Adrenal gland (tissue), 5 donors: ENCODE data around the gene SH3BP4.

Source experiments
- CTCF ChIP-seq, 6 experiments: fragments of 450-650 bp in 4 of 6; fragments of 200-600 bp in 2 of 6; sonication (generic) in 1 of 6; IDR thresholded peaks; 1 replicate in 5 of 6; 2 replicates in 1 of 6; pipeline versions ENCODE4 v1.5.1 to v1.8.0; 2016 to 2021; ENCODE audit warnings: antibody characterized with exemption in 6 of 6, mild to moderate bottlenecking in 2 of 6, moderate library complexity in 1 of 6
- POLR2A ChIP-seq, 2 donors: fragments of 450-650 bp; IDR thresholded peaks; one replicate each; pipeline ENCODE4 v1.6.1; 2017; ENCODE audit warnings: antibody characterized with exemption in 2 of 2, mild to moderate bottlenecking in 2 of 2, moderate library complexity in 1 of 2
- donor health status: DM: no; HTN: no; CAD: no.

DNA sequence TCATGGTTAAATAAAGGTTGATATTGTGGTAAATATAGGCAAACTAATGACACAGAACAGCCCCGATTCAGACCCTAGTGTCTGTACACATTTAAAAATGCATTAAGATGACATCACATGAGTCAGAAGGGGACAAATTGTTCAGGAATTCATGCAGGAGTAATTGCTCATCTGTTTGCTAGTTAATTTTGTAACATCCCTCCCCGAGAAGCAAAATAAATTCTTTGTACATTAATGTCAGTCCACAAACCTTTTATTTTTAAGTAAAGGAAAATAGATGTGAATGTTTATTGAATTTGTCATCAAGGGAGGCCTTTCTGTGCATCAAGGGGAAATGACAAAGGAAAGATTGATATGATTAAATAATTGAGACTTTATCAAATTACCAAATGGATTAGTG is 69.9 kb downstream of the SH3BP4 start:
- TF ChIP-seq CTCF (IDR thresholded peaks at IDR 0.05) (no peak), POLR2A (IDR thresholded peaks at IDR 0.05) (no peak)
